GM19452 (cell line): ENCODE measurements around the gene TERB2.
"Not testable (repeated sequence)": the region's sequence is repeated elsewhere in the genome, so short reads cannot be mapped to it uniquely, and the experiment has no call there.

Source experiments
- ATAC-seq: cut with Tn5 transposase; IDR thresholded peaks from one replicate; pipeline ENCODE4 v1.9.1; 2021; ENCODE audit not compliant: unreplicated experiment

The TERB2 gene

GRCh38 chr15:44956388-44956787 lies at the start of gene TERB2:
Gene TERB2 (plus strand): TSS chr15:44956687. CDS start chr15:44956719, 32 bp downstream.
- no peak for ATAC-seq

- no peak for ATAC-seq
These were observed 47.1 kb upstream of the TERB2 start for GRCh38 chr15:44909423-44909822.

- no peak for ATAC-seq
These were observed 45.4 kb upstream of the TERB2 start for GRCh38 chr15:44910981-44911625.

- not testable (repeated sequence) for ATAC-seq
These were observed 44.3 kb upstream of the TERB2 start for GRCh38 chr15:44912186-44912585.

- ATAC-seq, result not testable (repeated sequence)
These were observed 43.5 kb upstream of the TERB2 start for GRCh38 chr15:44912974-44913448.

GRCh38 chr15:44918136-44918535 lies 38.4 kb upstream of the TERB2 start:
- no peak for ATAC-seq

GRCh38 chr15:44928658-44929057 lies 27.8 kb upstream of the TERB2 start:
- not testable (repeated sequence) for ATAC-seq

- not testable (repeated sequence) for ATAC-seq
These were observed 26.2 kb upstream of the TERB2 start for GRCh38 chr15:44930283-44930682.

- not testable (repeated sequence) for ATAC-seq
These were observed 1.8 kb downstream of the TERB2 start for GRCh38 chr15:44958302-44958701.

- no peak for ATAC-seq
These were observed 12.0 kb downstream of the TERB2 start for GRCh38 chr15:44968475-44968874.

GRCh38 chr15:44971036-44971435 lies 14.5 kb downstream of the TERB2 start:
- no peak for ATAC-seq

- ATAC-seq, result not testable (repeated sequence)
These were observed 19.7 kb downstream of the TERB2 start for GRCh38 chr15:44976183-44976582.

- not testable (repeated sequence) for ATAC-seq
These were observed 21.3 kb downstream of the TERB2 start for GRCh38 chr15:44977781-44978180.

- ATAC-seq, result not testable (repeated sequence)
These were observed 23.3 kb downstream of the TERB2 start for GRCh38 chr15:44979617-44980339.

- not testable (repeated sequence) for ATAC-seq
These were observed 27.7 kb downstream of the TERB2 start for GRCh38 chr15:44984144-44984543.

- not testable (repeated sequence) for ATAC-seq
These were observed 30.0 kb downstream of the TERB2 start for GRCh38 chr15:44986346-44987055.

GRCh38 chr15:44987711-44988110 lies 31.2 kb downstream of the TERB2 start:
- ATAC-seq, result not testable (repeated sequence)

GRCh38 chr15:44988184-44988869 lies 31.8 kb downstream of the TERB2 start:
- not testable (repeated sequence) for ATAC-seq

- ATAC-seq, result not testable (repeated sequence)
These were observed 32.4 kb downstream of the TERB2 start for GRCh38 chr15:44988870-44989219.

- ATAC-seq, result not testable (repeated sequence)
These were observed 41.1 kb downstream of the TERB2 start for GRCh38 chr15:44997632-44998031.

GRCh38 chr15:44999105-44999504 lies 42.6 kb downstream of the TERB2 start:
- no peak for ATAC-seq
